OCI-LY3 (cell line): ENCODE data around the gene ANGEL1.

Source experiments
- H2AFZ ChIP-seq: fragments of 200-600, 300-600 bp; shearing (Covaris generic); 2 replicates; pipeline ENCODE4 v1.6.0; 2014; ENCODE audit warnings: antibody characterized with exemption, low read depth, low read length
- H3K27ac ChIP-seq: fragments of 200-600, 300-600 bp; sonication (generic); 2 replicates; pipeline ENCODE4 v1.5.1; 2014; ENCODE audit warnings: mild to moderate bottlenecking, low read length, moderate library complexity, mixed read lengths
- H3K27me3 ChIP-seq: fragments of 200-600, 300-600 bp; sonication (generic); 2 replicates; pipeline ENCODE4 v1.6.1; 2014; ENCODE audit warnings: low read depth, low read length, mixed read lengths
- H3K36me3 ChIP-seq: fragments of 200-600, 300-600 bp; sonication (generic); replicated peaks from 2 replicates; pipeline ENCODE3; 2014; ENCODE audit warnings: low read depth, low read length, mixed read lengths
- H3K4me1 ChIP-seq: fragments of 300-600, 200-600 bp; sonication (generic); 2 replicates; pipeline ENCODE4 v1.6.1; 2014; ENCODE audit warnings: low read length, mixed read lengths
- H3K4me2 ChIP-seq: fragments of 200-600, 300-600 bp; sonication (generic); 2 replicates; pipeline ENCODE4 v1.6.1; 2014; ENCODE audit warnings: low read length, mixed read lengths
- H3K4me3 ChIP-seq: fragments of 300-600, 200-600 bp; sonication (generic); 2 replicates; pipeline ENCODE4 v1.5.1; 2014; ENCODE audit warnings: antibody characterized with exemption, mild to moderate bottlenecking, low read length, moderate library complexity
- H3K79me2 ChIP-seq: fragments of 300-600, 200-600 bp; shearing (Covaris generic); 2 replicates; pipeline ENCODE4 v1.6.1; 2014; ENCODE audit warnings: mild to moderate bottlenecking, low read length, mixed read lengths
- H3K9ac ChIP-seq: fragments of 300-600, 200-600 bp; shearing (Covaris generic); 2 replicates; pipeline ENCODE4 v1.6.0; 2014; ENCODE audit warnings: mild to moderate bottlenecking, low read length, moderate library complexity
- H3K9me3 ChIP-seq: fragments of 200-600, 300-600 bp; shearing (Covaris generic); 2 replicates; pipeline ENCODE4 v1.6.1; 2014; ENCODE audit warnings: low read length, mixed read lengths; ENCODE audit not compliant: insufficient read depth
- H4K20me1 ChIP-seq: fragments of 200-600, 300-600 bp; sonication (generic); 2 replicates; pipeline ENCODE4 v1.6.1; 2016; ENCODE audit warnings: low read length, mixed read lengths; ENCODE audit not compliant: insufficient read depth
- CTCF ChIP-seq: fragments of 200-600, 300-600 bp; sonication (generic); IDR thresholded peaks from 2 replicates; pipeline ENCODE4 v1.5.1; 2014; ENCODE audit warnings: antibody characterized with exemption, low read length, low read depth
- EZH2phosphoT487 ChIP-seq: fragments of 200-600 bp; shearing (Covaris generic); IDR thresholded peaks from 2 replicates; pipeline ENCODE4 v1.6.1; 2018; ENCODE audit warnings: antibody characterized with exemption, mixed run types, low read depth

ANGEL1 gene

GRCh38 chr14:76784266-76784874 is 28.3 kb downstream of the ANGEL1 start:
- Histone ChIP-seq H3K27ac (no peak overlapping the region), H3K4me2 (no peak overlapping the region), H4K20me1 (no peaks in the 10 kb centered on the region), H3K79me2 (no peaks in the 10 kb centered on the region), H3K4me1 (no peaks in the 10 kb centered on the region), H3K36me3 (peaks cover 14% of the 10 kb centered on the region), H2AFZ (no peak overlapping the region), H3K4me3 (no peak overlapping the region), H3K9me3 (no peaks in the 10 kb centered on the region), H3K9ac (no peak overlapping the region), H3K27me3 (no peaks in the 10 kb centered on the region)
- TF ChIP-seq CTCF (no peak), EZH2phosphoT487 (no peak)

GRCh38 chr14:76782885-76783566 is 29.7 kb downstream of the ANGEL1 start:
- Histone ChIP-seq H3K4me1 (no peaks in the 10 kb centered on the region), H3K4me2 (no peak overlapping the region)

GRCh38 chr14:76782115-76782884 is 30.4 kb downstream of the ANGEL1 start:
- no peaks in the 10 kb centered on the region for H4K20me1 ChIP-seq
- H3K9ac ChIP-seq, result no peak overlapping the region
- no peak for TF ChIP-seq CTCF
- TF ChIP-seq EZH2phosphoT487, result no peak
- H3K27me3 ChIP-seq, result no peaks in the 10 kb centered on the region
- H3K4me3 ChIP-seq, result no peak overlapping the region
- H3K79me2 ChIP-seq, result no peaks in the 10 kb centered on the region
- no peaks in the 10 kb centered on the region for H3K4me1 ChIP-seq
- no peaks in the 10 kb centered on the region for H3K9me3 ChIP-seq
- no peak overlapping the region for H3K4me2 ChIP-seq
- H3K36me3 ChIP-seq, result peaks cover 11% of the 10 kb centered on the region
- no peak overlapping the region for H2AFZ ChIP-seq
- H3K27ac ChIP-seq, result no peak overlapping the region

More at GRCh38 chr14:76782885-76783566, 29.7 kb downstream of the ANGEL1 start:
- Histone ChIP-seq H2AFZ (no peak overlapping the region), H3K79me2 (no peaks in the 10 kb centered on the region), H3K9me3 (no peaks in the 10 kb centered on the region), H3K27me3 (no peaks in the 10 kb centered on the region), H3K36me3 (peaks cover 11% of the 10 kb centered on the region), H3K9ac (no peak overlapping the region), H3K27ac (no peak overlapping the region), H3K4me3 (no peak overlapping the region), H4K20me1 (no peaks in the 10 kb centered on the region)
- TF ChIP-seq EZH2phosphoT487 (no peak), CTCF (no peak)

GRCh38 chr14:76781648-76782051 is 31.0 kb downstream of the ANGEL1 start:
- no peaks in the 10 kb centered on the region for H3K9me3 ChIP-seq
- H3K79me2 ChIP-seq, result no peaks in the 10 kb centered on the region
- no peak overlapping the region for H3K27ac ChIP-seq
- TF ChIP-seq EZH2phosphoT487 (no peak), CTCF (no peak)
- H3K9ac ChIP-seq, result no peak overlapping the region
- H3K27me3 ChIP-seq, result no peaks in the 10 kb centered on the region
- no peak overlapping the region for H2AFZ ChIP-seq
- no peak overlapping the region for H3K4me2 ChIP-seq
- no peaks in the 10 kb centered on the region for H4K20me1 ChIP-seq
- no peaks in the 10 kb centered on the region for H3K4me1 ChIP-seq
- peaks cover 9% of the 10 kb centered on the region for H3K36me3 ChIP-seq
- H3K4me3 ChIP-seq, result no peak overlapping the region
